ENCODE measurements around the gene CCIN. TPM values are rescaled to one million over a fixed set of nuclear protein-coding genes. Genes with fewer than 3 reads are reported as not detected.
"Not testable (repeated sequence)": the region's sequence is repeated elsewhere in the genome, so short reads cannot be mapped to it uniquely, and the experiment has no call there.

Gene CCIN
- total RNA-seq = 0.26 and 1.2 TPM in 2 replicates
- polyA plus RNA-seq (2012) = 2.3 TPM

GRCh38 chr9:36169166-36169565, at the start of gene CCIN:
Gene CCIN (plus strand): TSS chr9:36169388. CDS start chr9:36169503, 115 bp downstream.
- DNase-seq (ENCODE audit: low read depth) = no peak

DNA sequence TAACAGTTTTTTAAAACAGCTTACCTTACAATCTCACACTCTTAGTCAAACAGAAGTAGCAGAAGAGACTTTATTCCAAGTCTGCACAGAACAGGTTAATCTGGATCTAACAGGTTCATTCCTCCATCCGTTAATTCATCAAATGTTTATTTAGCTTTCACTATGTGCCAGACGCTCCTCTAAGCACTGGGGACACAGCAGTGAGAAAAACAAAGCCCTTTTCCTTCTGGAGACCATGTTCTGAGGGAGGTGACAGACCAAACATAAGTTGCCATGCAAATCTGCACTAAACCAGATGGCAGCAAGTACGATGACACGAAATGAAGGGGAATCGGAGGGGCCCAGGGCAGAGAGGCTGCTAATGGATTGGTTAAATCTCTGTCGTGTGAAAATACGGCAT, 49.7 kb upstream of the CCIN start:
- DNase-seq (ENCODE audit: low read depth) = no peak

DNA sequence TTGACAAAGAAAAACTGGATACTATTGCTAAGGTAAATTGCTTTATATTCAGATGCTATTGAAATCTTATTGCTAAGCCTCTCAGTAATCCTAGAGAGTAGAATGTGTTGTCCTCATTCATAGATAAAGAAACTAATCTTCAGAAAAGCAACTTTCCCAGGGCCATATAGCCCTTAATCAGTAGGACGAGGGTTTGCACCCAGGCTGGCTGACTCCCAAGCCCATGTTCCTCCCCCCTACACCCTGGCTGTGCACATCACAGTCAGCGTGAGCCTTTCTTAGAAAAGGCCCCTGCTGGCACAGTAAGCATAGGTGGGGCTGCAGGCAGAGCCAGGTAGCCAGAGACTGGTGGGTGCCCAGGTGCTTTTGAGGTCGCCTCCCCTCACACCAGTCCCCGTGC, 48.5 kb upstream of the CCIN start:
- no peak for DNase-seq (ENCODE audit: low read depth)

- no peak for DNase-seq (ENCODE audit: low read depth)
Observed at GRCh38 chr9:36121971-36122370, 47.2 kb upstream of the CCIN start.

DNA sequence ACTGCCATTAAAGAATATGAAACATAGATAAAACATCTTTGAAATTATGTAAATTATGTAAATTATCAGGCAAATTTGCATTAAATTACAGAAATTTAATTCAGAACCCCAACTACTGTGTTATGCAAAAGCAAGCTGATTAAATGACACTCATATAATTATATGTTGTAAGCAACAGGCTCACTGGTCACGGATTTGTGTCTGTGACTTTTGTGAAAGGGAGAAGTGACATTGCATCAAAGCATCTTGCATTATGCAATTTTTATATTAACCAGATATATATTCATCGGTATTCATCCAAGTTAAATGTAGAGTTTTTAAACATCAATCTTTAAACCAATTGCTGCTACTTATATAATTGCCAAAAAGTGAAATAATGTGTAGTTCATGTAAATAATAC, 45.7 kb upstream of the CCIN start:
- no peak for DNase-seq (ENCODE audit: low read depth)

- no peak for DNase-seq (ENCODE audit: low read depth)
Observed at GRCh38 chr9:36125062-36125855, 43.9 kb upstream of the CCIN start.

DNA sequence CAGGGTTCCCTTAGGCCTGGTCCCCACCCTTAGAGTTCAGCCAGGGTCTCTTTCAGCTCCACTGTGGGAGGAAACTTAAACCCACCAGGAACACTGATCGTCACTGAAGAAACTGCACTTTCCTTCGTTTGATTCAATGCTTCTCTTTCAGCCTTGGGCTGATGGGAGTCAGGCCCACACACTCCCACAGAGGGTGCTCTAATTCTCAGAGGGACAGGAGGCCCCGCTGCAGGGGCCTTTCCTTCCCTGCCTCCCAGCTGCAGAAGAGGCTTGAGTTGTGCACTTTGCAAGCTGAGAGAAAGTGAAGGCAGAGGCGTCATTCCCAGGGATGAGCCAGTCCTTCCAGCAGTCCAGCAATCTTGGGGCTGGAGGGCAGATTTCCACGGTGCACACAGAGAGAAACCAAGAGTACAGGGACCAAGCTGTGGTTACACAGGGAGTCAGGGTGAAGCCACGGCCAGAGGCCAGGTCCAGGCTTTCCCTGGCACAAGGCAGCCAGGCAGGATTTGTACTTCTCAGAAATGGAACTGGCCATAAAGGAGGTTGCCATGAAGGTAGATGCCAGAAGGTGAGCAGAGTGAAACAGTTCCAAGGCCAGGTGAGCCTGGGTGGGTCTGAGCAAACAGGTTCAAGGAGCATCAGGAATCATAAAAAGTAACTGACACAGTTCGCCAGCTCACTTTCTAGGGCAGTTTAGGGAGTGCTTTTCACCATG, 43.0 kb upstream of the CCIN start:
- DNase-seq (ENCODE audit: low read depth) = no peak

DNA sequence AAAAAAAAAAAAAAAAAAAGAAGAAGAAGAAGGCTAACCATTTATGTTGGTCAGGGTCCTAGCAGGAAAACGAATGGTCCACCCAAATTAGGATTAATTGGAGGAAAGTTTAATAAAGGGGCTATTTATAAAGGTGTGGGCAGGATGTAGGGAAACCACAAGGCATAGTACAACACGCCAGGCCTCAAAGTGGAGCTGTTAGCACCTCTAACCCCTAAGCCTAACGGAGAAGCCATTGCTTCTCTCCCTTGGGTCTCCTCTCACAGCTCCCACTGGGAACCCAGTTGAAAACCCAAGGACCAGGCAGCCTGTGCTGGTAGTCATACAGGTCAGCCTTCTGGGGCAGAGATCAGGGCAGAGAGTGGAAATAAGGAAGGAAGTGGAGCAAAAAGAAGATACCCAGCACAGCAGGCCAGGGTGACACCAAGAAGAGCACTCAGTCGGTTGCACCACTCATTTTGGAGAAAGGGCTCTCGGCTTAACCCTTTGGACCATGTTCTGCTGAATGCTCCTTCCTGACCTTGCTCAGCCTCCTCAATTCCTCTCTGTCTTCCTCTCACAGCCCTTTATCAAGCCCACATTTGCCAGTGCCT, 41.4 kb upstream of the CCIN start:
- no peak for DNase-seq (ENCODE audit: low read depth)

DNA sequence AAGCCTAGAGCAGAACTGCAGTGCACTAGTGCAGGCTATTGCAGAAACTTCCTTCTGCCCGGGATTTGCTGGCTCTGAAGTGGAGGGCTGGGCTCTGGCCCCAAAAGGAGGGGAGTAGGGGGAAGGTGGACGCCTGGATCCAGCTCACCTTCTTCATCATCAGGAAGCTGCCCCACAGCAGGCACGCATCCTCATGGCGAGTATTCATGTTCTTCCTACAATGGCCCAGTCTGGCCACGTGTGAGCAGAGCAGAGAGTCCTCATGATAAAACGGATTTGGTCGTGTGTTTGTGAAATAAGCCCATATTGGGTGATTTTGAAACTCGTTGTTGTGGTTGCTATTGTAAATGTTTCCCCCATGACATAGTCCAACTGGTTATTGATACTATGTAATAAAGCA, 40.8 kb upstream of the CCIN start:
- no peak for DNase-seq (ENCODE audit: low read depth)

DNA sequence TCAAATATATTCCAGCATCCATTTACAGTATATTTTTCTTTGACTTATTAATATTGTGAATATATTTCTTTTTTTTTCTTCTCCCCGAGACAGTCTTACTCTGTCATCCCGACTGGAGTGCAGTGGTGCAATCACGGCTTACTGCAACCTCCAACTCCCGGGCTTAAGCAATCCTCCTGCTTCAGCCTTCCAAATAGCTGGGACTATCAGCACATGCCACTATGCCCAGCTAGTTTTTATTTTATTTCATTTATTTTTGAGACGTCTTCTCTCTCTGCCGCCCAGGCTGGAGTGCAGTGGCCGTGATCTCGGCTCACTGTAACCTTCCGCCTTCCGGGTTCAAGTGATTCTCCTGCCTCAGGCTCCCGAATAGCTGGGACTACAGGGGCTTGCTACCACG, 40.0 kb upstream of the CCIN start:
- no peak for DNase-seq (ENCODE audit: low read depth)

DNA sequence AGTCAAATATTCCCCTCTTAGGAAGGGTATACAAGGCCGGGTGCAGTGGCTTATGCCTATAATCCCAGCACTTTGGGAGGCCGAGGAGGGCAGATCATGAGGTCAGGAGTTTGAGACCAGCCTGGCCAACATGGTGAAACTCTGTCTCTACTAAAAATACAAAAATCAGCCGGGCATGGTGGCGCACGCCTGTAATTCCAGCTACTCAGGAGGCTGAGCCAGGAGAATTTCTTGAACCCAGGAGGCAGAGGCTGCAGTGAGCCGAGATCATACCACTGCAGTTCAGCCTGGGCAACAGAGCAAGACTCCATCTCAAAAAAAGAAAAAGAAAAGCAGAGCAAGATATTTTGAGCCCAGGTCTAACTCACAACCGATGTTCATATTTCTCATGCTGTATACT, 37.5 kb upstream of the CCIN start:
- not testable (repeated sequence) for DNase-seq (ENCODE audit: low read depth)

DNA sequence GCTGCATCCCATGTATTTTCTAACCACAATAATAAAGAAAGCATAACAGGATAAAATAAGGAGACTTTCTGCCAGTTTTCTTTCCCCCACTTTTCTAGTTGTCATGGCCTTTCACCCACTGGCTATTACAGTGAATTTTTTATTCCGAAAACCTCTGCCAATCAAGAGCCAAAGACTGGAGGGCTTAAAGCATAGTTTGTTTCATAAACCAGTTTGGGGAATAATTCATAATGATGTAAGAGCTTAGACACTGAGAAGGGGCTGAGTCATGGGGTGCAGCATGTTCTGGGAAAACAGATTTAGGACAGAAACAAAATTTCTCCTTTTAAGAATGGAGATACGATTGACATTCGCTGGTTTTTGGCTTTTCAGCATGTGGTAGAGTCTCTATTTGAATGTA, 37.1 kb upstream of the CCIN start:
- peak; percentile 45 for DNase-seq (ENCODE audit: low read depth)

DNA sequence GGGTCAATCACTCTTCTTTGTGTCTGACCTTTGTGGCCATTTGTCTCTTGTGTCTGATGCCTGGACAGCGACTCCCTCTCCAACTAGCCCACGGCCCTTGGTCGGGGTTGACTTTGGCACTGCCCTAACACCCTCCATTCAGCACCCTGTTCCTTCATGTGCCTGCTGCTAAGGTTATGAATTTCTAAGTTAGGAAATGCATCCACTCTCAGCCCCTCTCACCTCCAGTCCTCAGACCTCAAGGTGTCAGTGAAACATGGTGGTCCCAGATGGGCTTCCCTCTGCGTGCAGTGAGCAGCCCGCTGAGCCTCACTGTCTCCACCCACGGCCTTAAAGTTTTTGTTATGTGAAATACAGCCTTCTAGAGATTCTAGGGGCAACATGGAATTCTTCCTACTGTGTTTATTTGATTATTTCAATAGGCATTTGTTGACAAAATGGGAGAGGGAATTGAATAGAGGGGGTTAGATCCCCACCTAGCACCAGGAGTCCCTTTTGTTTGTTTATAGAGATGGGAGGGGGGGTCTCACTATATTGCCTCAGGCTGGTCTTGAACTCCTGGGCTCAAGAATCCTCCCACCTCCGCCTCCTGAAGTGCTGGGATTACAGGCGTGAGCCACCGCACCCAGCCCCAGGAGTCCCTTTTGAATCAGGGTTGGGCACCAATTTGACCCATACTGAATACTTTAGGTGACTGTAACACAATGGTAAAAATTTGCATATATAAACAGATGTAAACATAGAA, 34.3 kb upstream of the CCIN start:
- DNase-seq (ENCODE audit: low read depth) = no peak

DNA sequence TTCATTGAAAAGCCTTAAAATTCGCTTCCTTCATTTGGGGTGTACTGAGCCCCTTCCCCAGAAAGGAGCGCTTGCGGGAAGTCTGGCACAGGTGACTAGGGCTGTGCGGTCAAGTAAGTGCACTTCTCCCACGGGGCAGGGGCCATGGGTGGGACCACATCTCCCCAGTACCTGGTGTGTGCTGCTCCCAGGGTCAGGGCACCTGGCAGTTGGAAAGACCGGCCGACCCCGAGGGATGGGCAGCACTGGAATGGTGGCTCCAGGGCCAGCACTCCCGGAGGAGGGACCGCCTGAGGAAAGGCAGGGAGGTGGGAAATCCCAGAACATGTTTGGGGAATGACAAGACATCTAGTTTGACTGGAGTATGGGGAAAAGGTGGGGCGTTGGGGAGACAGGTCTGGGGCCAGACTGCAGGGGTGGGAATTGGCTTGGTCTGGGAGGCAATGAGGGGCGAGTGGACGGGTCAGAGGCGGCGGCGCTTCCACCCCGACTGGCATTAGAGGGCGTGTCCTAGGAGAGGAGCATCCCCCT, 33.4 kb upstream of the CCIN start:
- DNase-seq (ENCODE audit: low read depth) = no peak

DNA sequence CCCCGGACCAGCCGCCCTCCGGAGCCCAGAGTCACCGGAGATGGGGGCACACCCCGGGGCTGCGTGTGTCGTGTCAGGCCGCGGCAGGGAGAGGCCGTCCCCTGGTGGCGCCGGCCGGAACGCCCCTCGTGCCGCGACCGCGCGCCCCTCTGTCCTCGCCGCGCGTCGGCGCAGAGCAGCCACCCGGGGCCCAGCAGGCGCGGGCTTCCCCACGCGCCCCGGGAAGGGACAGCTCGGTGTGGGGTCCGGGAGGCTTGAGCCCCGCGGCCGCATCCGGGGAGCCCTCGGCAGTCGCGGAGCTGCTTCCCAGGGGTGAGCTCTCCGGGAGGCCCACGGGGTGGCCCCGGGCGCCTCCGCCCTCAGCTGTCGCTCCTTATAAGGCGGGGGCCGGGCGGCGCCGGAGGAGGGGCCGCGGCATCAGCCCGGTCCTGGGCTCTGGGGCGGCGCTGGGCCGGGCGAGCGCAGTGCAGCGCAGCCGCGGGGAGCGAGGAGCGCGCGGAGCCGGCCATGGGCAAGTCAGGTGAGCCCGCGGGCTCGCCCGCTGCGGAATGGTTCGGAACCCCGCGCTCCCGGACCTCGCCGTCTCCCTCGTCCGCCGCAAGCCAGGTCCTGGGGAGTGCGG, 32.8 kb upstream of the CCIN start, which contains the start of gene GLIPR2:
Gene GLIPR2 (plus strand): TSS at position 462 of the 622 bp plus-strand sequence. CDS start 46 bp downstream, at position 508.
- peak; percentile 79 for DNase-seq (ENCODE audit: low read depth)

- DNase-seq (ENCODE audit: low read depth) = no peak
Observed at GRCh38 chr9:36136894-36137391, 32.2 kb upstream of the CCIN start.

- peak; percentile 51 for DNase-seq (ENCODE audit: low read depth)
Observed at GRCh38 chr9:36137392-36138004, 31.7 kb upstream of the CCIN start.

DNA sequence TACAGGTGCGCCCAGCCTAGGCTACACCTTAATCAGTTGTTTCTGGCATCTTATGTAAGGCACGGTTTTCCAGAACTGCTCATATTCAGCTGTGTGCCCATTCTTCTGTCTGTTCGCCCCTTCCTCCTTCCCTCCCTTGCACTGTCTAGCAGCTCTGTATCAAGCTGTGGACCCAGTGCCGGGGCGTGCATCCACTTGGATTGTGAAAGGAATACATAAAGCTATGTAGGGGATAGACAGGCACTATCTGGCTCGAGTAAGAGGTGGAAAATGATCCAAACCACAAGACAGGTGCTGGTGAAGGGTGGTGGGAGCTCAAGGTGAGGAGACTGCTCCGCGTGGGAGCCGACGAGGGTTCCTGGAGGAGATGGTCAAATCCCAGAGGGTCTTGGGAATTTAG, 30.7 kb upstream of the CCIN start:
- no peak for DNase-seq (ENCODE audit: low read depth)

- DNase-seq (ENCODE audit: low read depth) = no peak
Observed at GRCh38 chr9:36138901-36139300, 30.3 kb upstream of the CCIN start.

Measured in myocyte (in vitro differentiated cells).